OCI-LY1 (cell line): ENCODE results near the gene TDO2.
"Not testable (repeated sequence)": the region's sequence is repeated elsewhere in the genome, so short reads cannot be mapped to it uniquely, and the experiment has no call there.

Experiments
- H2AFZ ChIP-seq: fragments of 200-600 bp; sonication (generic), shearing (Covaris generic); 2 replicates; pipeline ENCODE4 v1.6.0; 2014; ENCODE audit warnings: antibody characterized with exemption, mild to moderate bottlenecking, low read length
- H3F3A ChIP-seq: fragments of 200-600 bp; sonication (generic), shearing (Covaris generic); 2 replicates; pipeline ENCODE4 v1.6.0; 2014; ENCODE audit warnings: mild to moderate bottlenecking, antibody characterized with exemption, low read length, moderate library complexity; ENCODE audit not compliant: insufficient read depth
- H3K27ac ChIP-seq: fragments of 200-600 bp; sonication (generic); 2 replicates; pipeline ENCODE4 v1.5.1; 2014; ENCODE audit warnings: low read length, mixed run types, mild to moderate bottlenecking, low read depth; ENCODE audit not compliant: poor library complexity, severe bottlenecking
- H3K27me3 ChIP-seq: fragments of 200-600 bp; sonication (generic); 2 replicates; pipeline ENCODE4 v1.6.0; 2014; ENCODE audit warnings: antibody characterized with exemption, mild to moderate bottlenecking, low read length, moderate library complexity; ENCODE audit not compliant: insufficient read depth
- H3K36me3 ChIP-seq: fragments of 200-600 bp; sonication (generic); 2 replicates; pipeline ENCODE4 v1.6.1; 2014; ENCODE audit warnings: mild to moderate bottlenecking, antibody characterized with exemption, low read length, moderate library complexity, mixed read lengths; ENCODE audit not compliant: insufficient read depth
- H3K4me1 ChIP-seq: fragments of 200-600 bp; sonication (generic); 2 replicates; pipeline ENCODE4 v1.5.1; 2014; ENCODE audit warnings: mild to moderate bottlenecking, low read length, moderate library complexity; ENCODE audit not compliant: insufficient read depth, severe bottlenecking
- H3K4me2 ChIP-seq: fragments of 200-600 bp; sonication (generic), shearing (Covaris generic); 2 replicates; pipeline ENCODE4 v1.6.1; 2014; ENCODE audit warnings: low read length
- H3K4me3 ChIP-seq: fragments of 200-600 bp; sonication (generic); 2 replicates; pipeline ENCODE4 v1.5.1; 2014; ENCODE audit warnings: low read length, low read depth, mild to moderate bottlenecking, mixed read lengths; ENCODE audit not compliant: poor library complexity, severe bottlenecking
- H3K79me2 ChIP-seq: fragments of 200-600 bp; shearing (Covaris generic); 2 replicates; pipeline ENCODE4 v1.6.1; 2016; ENCODE audit warnings: mixed run types, low read length, mixed read lengths; ENCODE audit not compliant: insufficient read depth
- H3K9ac ChIP-seq: fragments of 200-600 bp; sonication (generic), shearing (Covaris generic); 2 replicates; pipeline ENCODE4 v1.6.1; 2014; ENCODE audit warnings: mild to moderate bottlenecking, low read length, mixed read lengths
- H3K9me2 ChIP-seq: fragments of 200-600 bp; sonication (generic), shearing (Covaris generic); 2 replicates; pipeline ENCODE4 v1.6.1; 2014; ENCODE audit warnings: low read depth, mild to moderate bottlenecking, low read length, mixed read lengths
- H3K9me3 ChIP-seq: fragments of 200-600 bp; shearing (Covaris generic); 2 replicates; pipeline ENCODE4 v1.6.1; 2014; ENCODE audit warnings: low read length, mixed read lengths
- H4K20me1 ChIP-seq: fragments of 200-600 bp; sonication (generic), shearing (Covaris generic); 2 replicates; pipeline ENCODE4 v1.6.0; 2016; ENCODE audit warnings: mild to moderate bottlenecking, low read length; ENCODE audit not compliant: insufficient read depth
- EZH2 ChIP-seq: fragments of 200-600 bp; sonication (generic), shearing (Covaris generic); IDR thresholded peaks from 2 replicates; pipeline ENCODE4 v1.8.0; 2017; ENCODE audit warnings: borderline replicate concordance, mixed run types, mild to moderate bottlenecking, antibody characterized with exemption, low read length, moderate library complexity, mixed read lengths
- TF ChIP-seq, protein P1 (sequence below): fragments of 200-600 bp; sonication (generic), shearing (Covaris generic); IDR thresholded peaks from 2 replicates; pipeline ENCODE4 v1.5.1; 2017; ENCODE audit warnings: mild to moderate bottlenecking, antibody characterized with exemption, low read length, moderate library complexity, mixed read lengths

The TDO2 gene

GRCh38 chr4:155931634-155932033 lies 28.1 kb downstream of the TDO2 start:
- no peaks in the 10 kb centered on the region for H3K9me3 ChIP-seq
- no peak overlapping the region for H3K27ac ChIP-seq
- H3K9me2 ChIP-seq = no peaks in the 10 kb centered on the region

DNA sequence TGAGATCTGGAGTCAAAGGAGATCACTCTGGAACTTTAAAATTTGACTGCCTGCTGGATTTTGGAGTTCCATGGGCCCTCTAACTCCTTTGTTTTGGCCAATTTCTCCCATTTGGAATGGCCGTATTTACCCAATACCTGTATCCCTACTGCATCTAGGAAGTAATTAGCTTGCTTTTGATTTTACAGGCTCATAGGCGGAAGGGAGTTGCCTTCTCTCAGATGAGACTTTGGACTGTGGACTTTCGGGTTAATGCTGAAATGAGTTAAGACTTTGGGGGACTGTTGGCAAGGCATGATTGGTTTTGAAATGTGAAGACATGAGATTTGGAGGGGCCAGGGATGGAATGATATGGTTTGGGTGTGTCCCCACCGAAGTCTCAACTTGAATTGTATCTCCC lies 31.1 kb downstream of the TDO2 start:
- H3K36me3 ChIP-seq, H3K4me2 ChIP-seq, H3K9ac ChIP-seq, H3K9me2 ChIP-seq, H3K9me3 ChIP-seq, H3K27me3 ChIP-seq, H3K79me2 ChIP-seq, H3F3A ChIP-seq, H4K20me1 ChIP-seq, H2AFZ ChIP-seq, H3K4me1 ChIP-seq, H3K27ac ChIP-seq, H3K4me3 ChIP-seq: not testable (repeated sequence)

More at GRCh38 chr4:155931634-155932033, 28.1 kb downstream of the TDO2 start:
- no peak overlapping the region for H3K4me3 ChIP-seq
- no peak overlapping the region for H3K4me2 ChIP-seq
- H4K20me1 ChIP-seq = no peaks in the 10 kb centered on the region
- H3K9ac ChIP-seq = no peak overlapping the region
- no peaks in the 10 kb centered on the region for H3K27me3 ChIP-seq
- no peaks in the 10 kb centered on the region for H3K79me2 ChIP-seq
- no peaks in the 10 kb centered on the region for H3K36me3 ChIP-seq
- no peaks in the 10 kb centered on the region for H3K4me1 ChIP-seq
- TF ChIP-seq, protein P1, sequence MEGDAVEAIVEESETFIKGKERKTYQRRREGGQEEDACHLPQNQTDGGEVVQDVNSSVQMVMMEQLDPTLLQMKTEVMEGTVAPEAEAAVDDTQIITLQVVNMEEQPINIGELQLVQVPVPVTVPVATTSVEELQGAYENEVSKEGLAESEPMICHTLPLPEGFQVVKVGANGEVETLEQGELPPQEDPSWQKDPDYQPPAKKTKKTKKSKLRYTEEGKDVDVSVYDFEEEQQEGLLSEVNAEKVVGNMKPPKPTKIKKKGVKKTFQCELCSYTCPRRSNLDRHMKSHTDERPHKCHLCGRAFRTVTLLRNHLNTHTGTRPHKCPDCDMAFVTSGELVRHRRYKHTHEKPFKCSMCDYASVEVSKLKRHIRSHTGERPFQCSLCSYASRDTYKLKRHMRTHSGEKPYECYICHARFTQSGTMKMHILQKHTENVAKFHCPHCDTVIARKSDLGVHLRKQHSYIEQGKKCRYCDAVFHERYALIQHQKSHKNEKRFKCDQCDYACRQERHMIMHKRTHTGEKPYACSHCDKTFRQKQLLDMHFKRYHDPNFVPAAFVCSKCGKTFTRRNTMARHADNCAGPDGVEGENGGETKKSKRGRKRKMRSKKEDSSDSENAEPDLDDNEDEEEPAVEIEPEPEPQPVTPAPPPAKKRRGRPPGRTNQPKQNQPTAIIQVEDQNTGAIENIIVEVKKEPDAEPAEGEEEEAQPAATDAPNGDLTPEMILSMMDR = no peak
- no peak for TF ChIP-seq EZH2
- no peaks in the 10 kb centered on the region for H3F3A ChIP-seq
- H2AFZ ChIP-seq = no peak overlapping the region

DNA sequence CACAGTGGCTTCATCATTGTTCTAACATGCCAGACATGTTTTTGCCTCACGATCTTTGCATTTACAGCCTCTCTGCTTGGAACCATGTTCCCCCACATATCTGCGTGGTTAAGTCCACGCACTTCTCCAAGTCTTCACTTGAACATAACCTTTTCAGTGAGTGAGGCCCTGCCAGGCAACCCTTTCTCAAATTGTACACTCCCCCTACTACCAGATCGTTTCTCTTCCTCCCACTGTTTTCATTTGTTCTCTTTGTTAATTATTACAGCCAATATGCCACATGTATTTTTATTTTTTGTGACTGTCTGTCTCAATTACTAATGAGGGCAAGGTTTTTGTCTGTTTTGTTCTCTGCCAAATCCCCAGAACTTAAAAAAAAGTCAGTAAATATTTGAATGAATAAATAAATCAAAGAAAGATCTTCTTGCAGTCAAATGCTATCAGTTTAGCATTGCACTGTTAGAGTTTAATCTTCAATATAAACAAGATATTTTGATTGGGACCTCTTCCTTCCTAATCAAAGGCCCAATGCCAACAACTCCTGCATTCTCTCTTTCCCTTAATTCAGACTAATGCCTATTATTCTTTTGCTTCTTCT lies 32.0 kb downstream of the TDO2 start:
- no peak overlapping the region for H3K27ac ChIP-seq
- no peak overlapping the region for H2AFZ ChIP-seq
- H3K9ac ChIP-seq = no peak overlapping the region
- H4K20me1 ChIP-seq = no peaks in the 10 kb centered on the region
- no peak overlapping the region for H3K4me3 ChIP-seq
- H3F3A ChIP-seq = no peaks in the 10 kb centered on the region
- no peaks in the 10 kb centered on the region for H3K9me3 ChIP-seq
- no peaks in the 10 kb centered on the region for H3K36me3 ChIP-seq
- no peaks in the 10 kb centered on the region for H3K4me1 ChIP-seq
- TF ChIP-seq, protein P1 = no peak
- no peak for TF ChIP-seq EZH2
- no peaks in the 10 kb centered on the region for H3K9me2 ChIP-seq
- H3K27me3 ChIP-seq = no peaks in the 10 kb centered on the region
- no peak overlapping the region for H3K4me2 ChIP-seq
- no peaks in the 10 kb centered on the region for H3K79me2 ChIP-seq

DNA sequence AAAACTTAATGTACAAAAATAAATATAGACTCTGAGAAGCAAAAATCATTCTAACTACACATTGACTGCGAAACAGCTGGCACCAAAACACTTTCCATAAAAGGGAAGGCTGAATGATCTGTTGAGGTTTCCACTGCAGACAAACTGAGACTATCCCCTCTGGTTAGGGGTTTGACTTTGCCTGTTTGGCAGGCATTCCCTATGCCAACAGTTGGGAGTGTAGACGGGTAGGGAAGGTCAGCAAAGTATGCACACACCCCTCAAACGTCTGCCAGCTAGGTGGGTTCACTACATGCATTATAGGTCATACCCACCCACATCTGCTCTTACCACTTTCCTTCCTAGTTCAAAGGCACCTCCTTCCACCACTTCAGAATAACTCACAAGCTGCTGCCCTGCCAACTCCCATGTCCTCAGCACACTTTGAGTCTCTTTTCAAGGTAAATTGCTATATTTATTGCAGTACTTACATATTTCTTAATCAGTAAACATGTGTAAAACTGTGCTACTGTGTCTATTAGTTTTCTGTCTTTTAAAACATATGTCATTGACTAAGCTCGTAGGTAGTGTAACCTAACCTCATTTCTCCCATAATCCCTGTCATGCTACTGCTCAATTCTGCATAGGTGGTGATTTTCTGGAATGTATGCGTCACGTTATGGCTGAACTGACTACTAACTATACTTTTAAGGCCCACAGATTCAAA lies 37.7 kb downstream of the TDO2 start:
- Histone ChIP-seq H3K9me2 (no peaks in the 10 kb centered on the region), H3K27ac (no peak overlapping the region), H3K9me3 (no peaks in the 10 kb centered on the region), H3K36me3 (no peaks in the 10 kb centered on the region), H3K4me1 (no peaks in the 10 kb centered on the region), H3K27me3 (no peaks in the 10 kb centered on the region), H3K9ac (no peak overlapping the region), H3K79me2 (no peaks in the 10 kb centered on the region), H3K4me2 (no peak overlapping the region), H4K20me1 (no peaks in the 10 kb centered on the region), H3F3A (no peaks in the 10 kb centered on the region), H3K4me3 (no peak overlapping the region), H2AFZ (no peak overlapping the region)
- no peak for TF ChIP-seq EZH2
- TF ChIP-seq, protein P1 = no peak
